Stimulated activated naive CD8-positive, alpha-beta T cell treated with anti-CD3 and anti-CD28 coated beads, Interleukin-15, Interleukin-2, amounts not matched to agents 100 U/mL and 50 U/mL, for 24 hours (primary cell): ENCODE data around the gene BAK1.

Source experiments
- ATAC-seq: fragments of 150-1000 bp; cut with Tn5 transposase; one replicate; pipeline ENCODE4 v1.10.0; 2021
- DNase-seq: peaks from one replicate; pipeline ENCODE4 v3.0.0; 2021

BAK1 gene

GRCh38 chr6:33607784-33608161, 27.7 kb upstream of the BAK1 start:
- ATAC-seq, result peak; percentile 70
- DNase-seq, result peak; percentile 50

- ATAC-seq (no peak), DNase-seq (no peak)
Observed at GRCh38 chr6:33607126-33607783, 27.2 kb upstream of the BAK1 start.

GRCh38 chr6:33606642-33607041, 26.6 kb upstream of the BAK1 start:
- DNase-seq (no peak), ATAC-seq (no peak)

- ATAC-seq (no peak), DNase-seq (no peak)
Observed at GRCh38 chr6:33604941-33605854, 25.1 kb upstream of the BAK1 start.

- ATAC-seq (no peak), DNase-seq (no peak)
Observed at GRCh38 chr6:33602180-33602579, 22.1 kb upstream of the BAK1 start.

- ATAC-seq, result no peak
- no peak for DNase-seq
Observed at GRCh38 chr6:33600761-33601160, 20.7 kb upstream of the BAK1 start.

GRCh38 chr6:33599413-33599938, 19.4 kb upstream of the BAK1 start:
- DNase-seq (no peak), ATAC-seq (no peak)

GRCh38 chr6:33597551-33598322, 17.7 kb upstream of the BAK1 start:
- ATAC-seq, result no peak

GRCh38 chr6:33596894-33597293, 16.8 kb upstream of the BAK1 start:
- DNase-seq (peak; percentile 41), ATAC-seq (peak; percentile 73)

More at GRCh38 chr6:33597551-33598322, 17.7 kb upstream of the BAK1 start:
- DNase-seq, result no peak

GRCh38 chr6:33595001-33595846, 15.1 kb upstream of the BAK1 start:
- DNase-seq (no peak), ATAC-seq (no peak)

GRCh38 chr6:33593414-33593727, 13.3 kb upstream of the BAK1 start:
- ATAC-seq (no peak), DNase-seq (no peak)

- ATAC-seq, result peak; percentile 58
- DNase-seq, result peak; percentile 61
Observed at GRCh38 chr6:33592595-33593413, 12.7 kb upstream of the BAK1 start.

- DNase-seq (no peak), ATAC-seq (no peak)
Observed at GRCh38 chr6:33592280-33592594, 12.2 kb upstream of the BAK1 start.

- DNase-seq (no peak), ATAC-seq (no peak)
Observed at GRCh38 chr6:33591424-33592032, 11.5 kb upstream of the BAK1 start.

GRCh38 chr6:33590531-33591198, 10.6 kb upstream of the BAK1 start:
- DNase-seq, result no peak
- ATAC-seq, result no peak

GRCh38 chr6:33589731-33590530, 9.9 kb upstream of the BAK1 start:
- ATAC-seq, result peak; percentile 24
- DNase-seq, result peak; percentile 65

GRCh38 chr6:33589392-33589730, 9.3 kb upstream of the BAK1 start:
- no peak for ATAC-seq

GRCh38 chr6:33588894-33589293, 8.8 kb upstream of the BAK1 start:
- ATAC-seq (no peak), DNase-seq (no peak)

More at GRCh38 chr6:33589392-33589730, 9.3 kb upstream of the BAK1 start:
- no peak for DNase-seq

GRCh38 chr6:33587529-33587928, 7.5 kb upstream of the BAK1 start:
- DNase-seq (no peak), ATAC-seq (no peak)
